ENCODE measurements around the gene TRMT11.

DNA sequence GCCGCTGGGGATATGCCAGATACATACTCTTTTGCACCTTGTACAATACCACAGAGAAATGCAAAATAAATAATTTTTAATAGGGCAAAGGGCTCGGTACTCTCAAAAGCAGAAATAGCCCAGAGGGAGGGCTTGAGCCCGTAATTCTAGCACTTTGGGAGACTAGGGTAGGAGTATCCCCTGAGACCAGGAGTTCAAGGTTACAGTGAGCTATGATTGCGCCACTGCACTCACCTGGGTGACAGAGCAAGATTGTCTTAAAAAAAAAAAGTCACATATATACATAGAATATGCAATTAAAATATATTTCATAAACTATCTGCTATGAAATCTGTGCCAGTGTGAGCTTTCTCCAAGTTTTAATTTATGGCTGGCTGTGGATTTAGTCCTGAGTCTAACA, 818 bp upstream of the TRMT11 start:
- TF ChIP-seq ZNF155 (tag by site-specific recombination; IDR thresholded peaks at IDR 0.05), result no peak
- TF ChIP-seq, protein P1, sequence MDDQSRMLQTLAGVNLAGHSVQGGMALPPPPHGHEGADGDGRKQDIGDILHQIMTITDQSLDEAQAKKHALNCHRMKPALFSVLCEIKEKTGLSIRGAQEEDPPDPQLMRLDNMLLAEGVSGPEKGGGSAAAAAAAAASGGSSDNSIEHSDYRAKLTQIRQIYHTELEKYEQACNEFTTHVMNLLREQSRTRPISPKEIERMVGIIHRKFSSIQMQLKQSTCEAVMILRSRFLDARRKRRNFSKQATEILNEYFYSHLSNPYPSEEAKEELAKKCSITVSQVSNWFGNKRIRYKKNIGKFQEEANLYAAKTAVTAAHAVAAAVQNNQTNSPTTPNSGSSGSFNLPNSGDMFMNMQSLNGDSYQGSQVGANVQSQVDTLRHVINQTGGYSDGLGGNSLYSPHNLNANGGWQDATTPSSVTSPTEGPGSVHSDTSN (CRISPR knock-in tag; IDR thresholded peaks at IDR 0.05), result no peak
- no peak for TF ChIP-seq ZNF140 (tag by site-specific recombination; IDR thresholded peaks at IDR 0.05)
- TF ChIP-seq ZNF274 (IDR thresholded peaks at IDR 0.05; ENCODE audit: low read length), result no peak
- TF ChIP-seq ZNF274 (tag by site-specific recombination; IDR thresholded peaks at IDR 0.05; ENCODE audit: borderline replicate concordance), result no peak
- TF ChIP-seq ZNF626 (tag by site-specific recombination; IDR thresholded peaks at IDR 0.05), result no peak
- TF ChIP-seq, protein P2, sequence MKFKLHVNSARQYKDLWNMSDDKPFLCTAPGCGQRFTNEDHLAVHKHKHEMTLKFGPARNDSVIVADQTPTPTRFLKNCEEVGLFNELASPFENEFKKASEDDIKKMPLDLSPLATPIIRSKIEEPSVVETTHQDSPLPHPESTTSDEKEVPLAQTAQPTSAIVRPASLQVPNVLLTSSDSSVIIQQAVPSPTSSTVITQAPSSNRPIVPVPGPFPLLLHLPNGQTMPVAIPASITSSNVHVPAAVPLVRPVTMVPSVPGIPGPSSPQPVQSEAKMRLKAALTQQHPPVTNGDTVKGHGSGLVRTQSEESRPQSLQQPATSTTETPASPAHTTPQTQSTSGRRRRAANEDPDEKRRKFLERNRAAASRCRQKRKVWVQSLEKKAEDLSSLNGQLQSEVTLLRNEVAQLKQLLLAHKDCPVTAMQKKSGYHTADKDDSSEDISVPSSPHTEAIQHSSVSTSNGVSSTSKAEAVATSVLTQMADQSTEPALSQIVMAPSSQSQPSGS (tag by site-specific recombination; IDR thresholded peaks at IDR 0.05; ENCODE audit: low read depth), result no peak
- no peak for TF ChIP-seq ZBTB8A (tag by site-specific recombination; IDR thresholded peaks at IDR 0.05)
- no peak for TF ChIP-seq ZNF354C (tag by site-specific recombination; IDR thresholded peaks at IDR 0.05; ENCODE audit: borderline replicate concordance, low read depth)
- no peak for TF ChIP-seq ZNF529 (tag by site-specific recombination; IDR thresholded peaks at IDR 0.05; ENCODE audit: insufficient replicate concordance)
- TF ChIP-seq, protein P3, sequence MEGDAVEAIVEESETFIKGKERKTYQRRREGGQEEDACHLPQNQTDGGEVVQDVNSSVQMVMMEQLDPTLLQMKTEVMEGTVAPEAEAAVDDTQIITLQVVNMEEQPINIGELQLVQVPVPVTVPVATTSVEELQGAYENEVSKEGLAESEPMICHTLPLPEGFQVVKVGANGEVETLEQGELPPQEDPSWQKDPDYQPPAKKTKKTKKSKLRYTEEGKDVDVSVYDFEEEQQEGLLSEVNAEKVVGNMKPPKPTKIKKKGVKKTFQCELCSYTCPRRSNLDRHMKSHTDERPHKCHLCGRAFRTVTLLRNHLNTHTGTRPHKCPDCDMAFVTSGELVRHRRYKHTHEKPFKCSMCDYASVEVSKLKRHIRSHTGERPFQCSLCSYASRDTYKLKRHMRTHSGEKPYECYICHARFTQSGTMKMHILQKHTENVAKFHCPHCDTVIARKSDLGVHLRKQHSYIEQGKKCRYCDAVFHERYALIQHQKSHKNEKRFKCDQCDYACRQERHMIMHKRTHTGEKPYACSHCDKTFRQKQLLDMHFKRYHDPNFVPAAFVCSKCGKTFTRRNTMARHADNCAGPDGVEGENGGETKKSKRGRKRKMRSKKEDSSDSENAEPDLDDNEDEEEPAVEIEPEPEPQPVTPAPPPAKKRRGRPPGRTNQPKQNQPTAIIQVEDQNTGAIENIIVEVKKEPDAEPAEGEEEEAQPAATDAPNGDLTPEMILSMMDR (tag by site-specific recombination; IDR thresholded peaks at IDR 0.05), result no peak
